Neural cell (in vitro differentiated cells): Measurements from ENCODE around the gene SDK1. TPM values are rescaled to one million over a fixed set of nuclear protein-coding genes. Genes with fewer than 3 reads are reported as not detected.

ENCODE experiments used
- H2AFZ ChIP-seq: fragments of 200-600, 300-800 bp; sonication (generic), shearing (Covaris generic); 2 replicates; pipeline ENCODE4 v1.6.0; 2014; ENCODE audit warnings: low read depth, mild to moderate bottlenecking, antibody characterized with exemption, low read length, moderate library complexity
- H3F3A ChIP-seq: fragments of 200-600 bp; shearing (Covaris generic); 2 replicates; pipeline ENCODE4 v1.6.1; 2016; ENCODE audit warnings: mild to moderate bottlenecking, moderate library complexity, mixed read lengths, antibody characterized with exemption, low read length; ENCODE audit not compliant: insufficient read depth, poor library complexity, severe bottlenecking
- H3K27ac ChIP-seq: fragments of 200-600, 300-800 bp; sonication (generic), shearing (Covaris generic); 2 replicates; pipeline ENCODE4 v1.5.1; 2014; ENCODE audit warnings: mild to moderate bottlenecking, low read length, moderate library complexity
- H3K27me3 ChIP-seq: fragments of 300-800, 200-600 bp; sonication (generic), shearing (Covaris generic); 2 replicates; pipeline ENCODE4 v1.6.0; 2014; ENCODE audit warnings: mild to moderate bottlenecking, low read depth, low read length, moderate library complexity; ENCODE audit not compliant: insufficient read depth
- H3K36me3 ChIP-seq: fragments of 300-800, 200-600 bp; sonication (generic), shearing (Covaris generic); 2 replicates; pipeline ENCODE4 v1.5.1; 2014; ENCODE audit warnings: mild to moderate bottlenecking, antibody characterized with exemption, low read length, moderate library complexity; ENCODE audit not compliant: insufficient read depth
- H3K4me2 ChIP-seq: fragments of 300-800, 200-600 bp; sonication (generic), shearing (Covaris generic); 2 replicates; pipeline ENCODE4 v1.6.0; 2014; ENCODE audit warnings: mild to moderate bottlenecking, low read length
- H3K4me3 ChIP-seq: fragments of 300-800, 200-600 bp; sonication (generic), shearing (Covaris generic); 2 replicates; pipeline ENCODE4 v1.5.1; 2014; ENCODE audit warnings: mild to moderate bottlenecking, low read length, moderate library complexity
- H3K79me2 ChIP-seq: fragments of 200-600 bp; shearing (Covaris generic); replicated peaks from 2 replicates; pipeline ENCODE4 v1.6.0; 2014; ENCODE audit warnings: mild to moderate bottlenecking, low read length, moderate library complexity; ENCODE audit not compliant: insufficient read depth
- H3K9ac ChIP-seq: fragments of 300-800, 200-600 bp; sonication (generic), shearing (Covaris generic); 2 replicates; pipeline ENCODE4 v1.6.1; 2016; ENCODE audit warnings: mild to moderate bottlenecking, low read length, mixed read lengths
- H3K9me2 ChIP-seq: fragments of 200-600 bp; shearing (Covaris generic); 2 replicates; pipeline ENCODE4 v1.6.1; 2016; ENCODE audit warnings: mild to moderate bottlenecking, low read length, mixed read lengths; ENCODE audit not compliant: insufficient read depth
- H3K9me3 ChIP-seq: fragments of 200-600, 300-800 bp; sonication (generic), shearing (Covaris generic); 2 replicates; pipeline ENCODE4 v1.6.1; 2016; ENCODE audit warnings: mild to moderate bottlenecking, mixed run types, low read length, moderate library complexity, mixed read lengths
- H4K20me1 ChIP-seq: fragments of 200-600 bp; shearing (Covaris generic); 2 replicates; pipeline ENCODE4 v1.6.1; 2016; ENCODE audit warnings: mild to moderate bottlenecking, mixed run types; ENCODE audit not compliant: insufficient read depth
- CTCF ChIP-seq: fragments of 450-650 bp; IDR thresholded peaks from 2 replicates; pipeline ENCODE4 v1.5.1; 2014; ENCODE audit warnings: antibody characterized with exemption, mild to moderate bottlenecking, moderate library complexity; ENCODE audit not compliant: poor library complexity, severe bottlenecking
- EP300 ChIP-seq: fragments of 450-650 bp; conservative IDR thresholded peaks from 2 replicates; pipeline ENCODE4 v1.6.1; 2014; ENCODE audit warnings: antibody characterized with exemption, mild to moderate bottlenecking, moderate library complexity; ENCODE audit not compliant: poor library complexity, severe bottlenecking
- EZH2 ChIP-seq: fragments of 200-600, 300-800 bp; shearing (Covaris generic), sonication (generic); IDR thresholded peaks from 2 replicates; pipeline ENCODE4 v1.6.1; 2014; ENCODE audit warnings: antibody characterized with exemption, low read length, borderline replicate concordance, mild to moderate bottlenecking; ENCODE audit not compliant: insufficient read depth, poor library complexity, severe bottlenecking
- MXI1 ChIP-seq: fragments of 450-650 bp; conservative IDR thresholded peaks from 2 replicates; pipeline ENCODE4 v1.6.1; 2014; ENCODE audit warnings: antibody characterized with exemption, mild to moderate bottlenecking; ENCODE audit not compliant: poor library complexity, severe bottlenecking
- POLR2AphosphoS5 ChIP-seq: IDR thresholded peaks from 2 replicates; pipeline ENCODE4 v1.6.1; 2012
- RAD21 ChIP-seq: fragments of 450-650 bp; conservative IDR thresholded peaks from 2 replicates; pipeline ENCODE4 v1.6.1; 2014; ENCODE audit warnings: antibody characterized with exemption, mild to moderate bottlenecking, moderate library complexity
- REST ChIP-seq: IDR thresholded peaks from 2 replicates; pipeline ENCODE4 v1.6.1; 2012; ENCODE audit warnings: borderline replicate concordance
- SMC3 ChIP-seq: fragments of 450-650 bp; conservative IDR thresholded peaks from 2 replicates; pipeline ENCODE4 v1.6.1; 2014; ENCODE audit warnings: antibody characterized with exemption, mild to moderate bottlenecking, moderate library complexity; ENCODE audit not compliant: poor library complexity
- TAF1 ChIP-seq: IDR thresholded peaks from 2 replicates; pipeline ENCODE4 v1.6.1; 2012; ENCODE audit warnings: low read depth
- polyA plus RNA-seq: library from polyadenylated mRNA; depleted of rRNA; stranded (reverse); fragments of >200 nt; gene quantifications from 2 replicates; pipeline ENCODE4 v1.2.3, GENCODE V29; 2014

SDK1 gene
- polyA plus RNA-seq, 1 donor from 2014 or later: 2.7 TPM

- H3K79me2 ChIP-seq: no peaks in the 10 kb centered on the region
- no peaks in the 10 kb centered on the region for H3K27me3 ChIP-seq
- TF ChIP-seq REST: no peak
- TF ChIP-seq POLR2AphosphoS5: no peak
- no peak for TF ChIP-seq TAF1
- no peak for TF ChIP-seq EZH2
- no peak for TF ChIP-seq MXI1
- no peak for TF ChIP-seq SMC3
- TF ChIP-seq EP300: no peak
- TF ChIP-seq RAD21: no peak
- TF ChIP-seq CTCF: no peak
- H3K27ac ChIP-seq: no peak overlapping the region
- H3F3A ChIP-seq: no peaks in the 10 kb centered on the region
- no peak overlapping the region for H3K4me2 ChIP-seq
- no peaks in the 10 kb centered on the region for H3K36me3 ChIP-seq
- H3K4me3 ChIP-seq: no peak overlapping the region
- no peaks in the 10 kb centered on the region for H4K20me1 ChIP-seq
- no peaks in the 10 kb centered on the region for H3K9me3 ChIP-seq
- no peaks in the 10 kb centered on the region for H3K9me2 ChIP-seq
- no peak overlapping the region for H3K9ac ChIP-seq
- no peak overlapping the region for H2AFZ ChIP-seq
Measured at GRCh38 chr7:3283130-3283704, 17.8 kb upstream of the SDK1 start.

- no peaks in the 10 kb centered on the region for H4K20me1 ChIP-seq
- no peaks in the 10 kb centered on the region for H3K36me3 ChIP-seq
- no peak overlapping the region for H2AFZ ChIP-seq
- no peak overlapping the region for H3K4me3 ChIP-seq
- no peaks in the 10 kb centered on the region for H3K9me2 ChIP-seq
- TF ChIP-seq CTCF (no peak), EZH2 (no peak), RAD21 (no peak), POLR2AphosphoS5 (no peak), REST (no peak), EP300 (no peak), SMC3 (no peak), MXI1 (no peak), TAF1 (no peak)
- H3K79me2 ChIP-seq: no peaks in the 10 kb centered on the region
- no peaks in the 10 kb centered on the region for H3K9me3 ChIP-seq
- H3K27me3 ChIP-seq: no peaks in the 10 kb centered on the region
- no peak overlapping the region for H3K4me2 ChIP-seq
- H3K9ac ChIP-seq: no peak overlapping the region
- no peak overlapping the region for H3K27ac ChIP-seq
- no peaks in the 10 kb centered on the region for H3F3A ChIP-seq
Measured at GRCh38 chr7:3285652-3286051, 15.4 kb upstream of the SDK1 start.
